NCI-H1436 (cell line): ENCODE results near the gene TNFRSF9.

Experiments
- DNase-seq: peaks from one replicate; lab custom pipeline; 2025; lab: John Stamatoyannopoulos, UW

The TNFRSF9 gene

DNA sequence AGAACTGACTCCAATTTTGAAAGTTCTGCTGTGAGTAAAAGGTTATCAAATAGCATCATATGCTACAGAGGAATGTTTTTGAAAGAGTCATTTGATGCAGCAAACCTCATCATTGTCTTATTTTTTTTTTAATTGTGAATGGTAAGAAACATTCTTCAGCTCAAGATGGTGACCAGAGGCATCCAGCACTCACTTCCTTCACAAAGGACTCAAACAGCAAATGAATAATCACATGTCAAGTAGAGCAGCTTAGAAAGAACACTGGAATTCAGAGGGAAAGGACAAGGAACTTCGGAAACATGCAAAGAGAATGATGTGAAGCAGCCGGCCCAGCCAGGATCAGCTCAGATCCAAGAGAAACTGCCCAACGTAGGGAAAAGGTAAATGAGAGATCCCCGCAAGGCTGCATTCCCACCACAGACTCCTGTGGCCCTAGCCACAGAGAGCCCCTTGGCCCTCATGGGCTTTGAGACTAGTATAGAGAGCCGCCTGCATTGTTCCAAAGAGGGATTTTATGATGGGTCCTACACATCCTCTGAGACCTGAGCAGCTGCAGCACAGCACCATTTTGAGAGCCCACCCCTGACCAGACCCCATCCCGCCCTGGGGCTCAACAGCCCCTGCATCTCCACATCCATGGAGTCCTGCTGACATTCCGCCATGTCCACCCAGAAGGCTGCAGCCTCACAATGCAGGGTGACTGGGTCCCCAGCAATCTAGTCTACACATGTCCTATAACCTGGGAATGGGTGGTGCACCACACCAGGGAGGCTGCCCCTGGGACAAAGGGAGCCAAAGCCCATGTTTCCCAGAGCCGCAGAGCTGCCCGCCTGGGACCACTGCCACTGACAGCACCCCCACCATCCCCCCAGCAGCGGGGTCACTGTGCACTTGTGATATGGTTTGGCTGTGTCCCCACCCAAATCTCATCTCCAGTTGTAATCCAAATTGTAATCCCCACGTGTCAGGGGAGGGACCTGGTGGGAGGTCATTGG, 66.5 kb downstream of the TNFRSF9 start:
- no peak for DNase-seq

GRCh38 chr1:7871136-7871535, 69.5 kb downstream of the TNFRSF9 start:
- no peak for DNase-seq

DNA sequence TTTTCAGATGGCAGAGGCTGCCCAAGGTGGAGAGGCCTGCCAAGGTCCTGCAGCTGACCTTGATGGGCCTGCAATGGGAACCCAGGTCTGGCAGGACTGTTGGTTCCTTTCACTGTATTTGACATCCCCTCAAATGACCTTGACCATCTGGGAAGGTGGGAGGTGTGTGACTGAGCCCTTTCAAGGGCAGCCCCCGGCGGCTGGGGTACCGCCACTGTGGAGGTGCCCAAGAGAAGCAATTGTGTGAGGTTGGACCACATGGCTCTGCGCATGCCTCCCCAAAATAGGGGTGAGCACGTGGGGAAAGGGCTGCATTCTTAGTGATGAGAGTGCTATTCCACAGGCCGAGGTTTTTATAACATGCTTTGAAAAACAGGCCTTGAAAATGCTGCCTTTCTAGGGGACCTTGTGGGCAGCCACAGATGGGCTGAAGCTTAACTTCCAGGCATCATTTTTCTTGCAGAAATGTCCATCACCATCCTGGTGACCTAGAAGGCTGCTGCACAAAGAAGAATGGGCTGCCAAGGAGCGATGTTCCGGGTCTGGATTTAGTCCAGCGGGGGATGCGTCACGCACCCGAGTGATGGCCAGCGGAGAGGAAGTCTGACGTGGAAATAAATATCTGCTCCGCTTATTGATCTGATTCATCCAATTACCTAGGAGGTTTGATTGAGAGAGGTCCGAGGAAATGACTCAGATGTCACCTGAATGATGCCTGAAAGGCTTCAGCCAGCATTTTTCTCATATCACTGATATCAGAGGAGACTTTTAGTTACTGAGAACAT, 71.3 kb downstream of the TNFRSF9 start:
- DNase-seq: no peak

GRCh38 chr1:7868070-7868780, 72.4 kb downstream of the TNFRSF9 start:
- no peak for DNase-seq

DNA sequence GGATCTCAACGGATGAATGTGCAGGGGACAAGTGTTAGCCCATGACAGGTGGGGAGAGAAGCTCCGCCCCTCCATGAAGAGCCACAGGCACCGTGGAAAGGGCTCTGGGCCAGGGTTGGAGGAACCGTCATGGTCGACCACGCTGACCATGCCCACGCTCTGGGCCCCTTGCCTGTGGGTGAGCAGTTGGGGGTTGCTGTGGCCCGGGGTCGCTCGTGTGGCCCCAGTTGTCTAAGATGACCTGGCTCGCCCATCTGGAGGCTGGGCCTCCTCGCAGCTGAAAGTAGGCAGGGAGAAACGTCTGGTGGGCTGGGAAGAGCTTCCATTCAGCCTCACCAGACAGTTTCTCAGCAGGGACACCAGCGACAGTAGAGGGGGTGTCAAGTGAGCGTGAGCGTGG, 74.7 kb downstream of the TNFRSF9 start:
- no peak for DNase-seq
